HG03457 (cell line): ENCODE measurements around the gene PLSCR5.

ENCODE experiments used
- ATAC-seq: cut with Tn5 transposase; IDR thresholded peaks from one replicate; pipeline ENCODE4 v1.9.1; 2021; ENCODE audit warnings: moderate number of reproducible peaks; ENCODE audit not compliant: unreplicated experiment

The PLSCR5 gene, protein sequence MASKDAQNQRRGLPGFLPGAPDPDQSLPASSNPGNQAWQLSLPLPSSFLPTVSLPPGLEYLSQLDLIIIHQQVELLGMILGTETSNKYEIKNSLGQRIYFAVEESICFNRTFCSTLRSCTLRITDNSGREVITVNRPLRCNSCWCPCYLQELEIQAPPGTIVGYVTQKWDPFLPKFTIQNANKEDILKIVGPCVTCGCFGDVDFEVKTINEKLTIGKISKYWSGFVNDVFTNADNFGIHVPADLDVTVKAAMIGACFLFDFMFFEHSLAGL

DNA sequence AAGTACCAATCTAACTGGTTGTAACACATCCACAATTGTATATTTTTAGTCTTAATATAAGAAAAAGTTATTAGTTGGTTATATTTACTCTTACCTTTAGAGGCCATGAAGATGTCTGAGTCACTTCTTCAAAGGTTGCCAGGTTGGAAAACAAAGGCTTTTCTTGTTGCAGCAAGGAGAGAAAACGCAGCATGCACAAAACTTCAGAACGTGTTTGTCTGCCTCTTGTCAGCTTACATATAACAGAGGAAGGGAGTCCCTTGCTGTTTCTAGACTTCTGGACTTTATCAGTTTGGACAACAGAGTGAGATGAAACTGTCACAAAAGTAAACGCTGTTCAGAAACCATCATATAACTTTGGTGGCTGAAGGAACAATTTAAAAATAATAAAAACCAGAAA lies at the start of gene PLSCR5:
Gene PLSCR5 (minus strand): TSS at position 241 of the 400 bp plus-strand sequence. CDS start 134 bp downstream, at position 107.
- ATAC-seq, result no peak

- no peak for ATAC-seq
These were observed 48.8 kb upstream of the PLSCR5 start for GRCh38 chr3:146653978-146654377.

DNA sequence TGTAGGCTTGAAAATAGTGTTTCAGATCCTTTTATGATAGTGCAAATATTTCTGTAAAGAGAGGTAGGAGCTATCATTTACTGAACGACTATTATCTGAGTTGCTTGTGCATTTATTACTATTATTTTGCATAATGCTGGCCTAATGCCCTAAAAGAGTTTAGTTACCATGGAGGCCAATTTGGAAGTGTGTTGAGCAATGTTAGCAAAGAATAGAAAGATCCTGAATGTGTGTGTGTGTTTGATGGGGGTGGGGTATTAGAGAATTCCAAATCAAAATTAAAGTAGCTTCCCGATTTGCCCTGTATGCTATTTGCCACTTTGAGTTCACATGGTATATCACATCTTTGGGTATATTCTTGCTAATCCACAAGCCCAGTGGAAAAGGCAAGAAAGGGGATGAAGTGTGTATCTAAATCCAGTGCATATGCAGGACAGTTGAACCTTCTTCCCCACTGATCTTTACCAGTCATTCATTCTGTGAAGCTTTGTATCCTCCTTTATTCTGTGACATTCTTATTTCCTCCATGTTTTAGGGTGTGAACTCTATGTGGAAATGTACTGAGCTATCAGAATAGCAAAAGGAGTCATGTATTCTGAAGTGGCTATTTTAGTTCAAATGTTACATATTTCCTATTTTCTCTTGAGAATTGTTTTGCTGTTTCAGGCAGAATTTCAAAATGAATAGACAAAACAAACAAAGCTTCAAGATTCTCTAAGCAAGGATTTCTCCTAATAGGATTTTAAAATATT lies 45.7 kb upstream of the PLSCR5 start:
- ATAC-seq, result no peak

DNA sequence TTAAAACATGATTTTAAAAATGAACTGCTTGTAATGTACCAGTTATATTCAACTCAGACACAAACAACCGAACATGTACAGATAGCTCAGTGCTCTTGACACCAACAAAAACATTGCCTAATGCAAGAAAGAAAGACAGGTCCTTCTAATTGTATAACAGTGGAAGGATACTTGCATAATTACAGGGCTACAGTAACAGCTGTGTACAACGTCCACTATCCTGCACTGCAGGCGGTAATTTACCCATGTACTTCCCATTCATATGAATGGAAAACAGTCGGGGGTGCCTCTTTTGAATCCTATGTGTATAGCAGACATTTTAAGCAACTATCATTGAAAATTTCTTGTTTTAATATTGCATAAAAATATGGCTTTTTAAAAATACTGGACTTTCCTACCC lies 41.1 kb upstream of the PLSCR5 start:
- ATAC-seq, result no peak

DNA sequence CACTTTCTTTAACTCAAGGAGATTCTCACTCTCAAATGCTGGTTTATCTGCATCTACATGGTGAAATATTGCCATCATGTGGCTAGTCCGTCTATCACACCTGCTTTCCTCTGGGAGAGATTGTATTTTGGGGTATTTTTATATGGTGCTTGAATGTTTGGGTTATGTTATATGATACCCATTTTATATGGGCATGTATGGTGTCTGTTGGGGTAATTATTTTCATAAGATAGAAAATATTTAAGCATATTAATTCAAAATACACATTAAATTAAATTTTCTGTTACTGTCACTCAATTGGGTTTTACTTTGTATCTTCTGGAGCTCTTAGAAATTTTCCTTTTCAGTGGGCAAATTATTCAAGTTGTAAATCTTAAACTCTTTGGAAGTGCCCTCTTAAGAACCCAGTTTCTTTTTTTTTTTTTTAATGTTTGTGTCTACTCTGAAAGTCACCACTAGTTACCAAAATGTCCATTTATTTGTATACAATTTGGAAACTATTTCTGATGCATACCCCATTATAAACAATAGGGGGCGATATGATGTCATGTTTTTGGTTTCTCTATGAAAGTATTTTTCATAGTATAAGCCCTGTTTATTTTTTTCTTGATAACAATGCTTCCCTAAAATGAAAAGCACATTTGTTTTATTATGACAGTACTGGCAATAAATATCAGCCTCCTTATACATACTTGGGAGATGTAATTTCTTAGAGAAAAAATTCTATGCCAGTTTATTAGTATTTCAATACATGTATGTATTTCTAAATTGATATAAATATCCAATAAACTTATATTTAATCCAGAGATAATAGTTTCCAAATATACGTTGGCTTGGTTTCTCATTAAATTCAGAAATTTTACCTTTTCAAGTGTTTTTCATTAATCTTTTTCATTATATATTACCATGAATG lies 36.1 kb upstream of the PLSCR5 start:
- peak; percentile 62 for ATAC-seq

GRCh38 chr3:146640361-146640760 lies 35.2 kb upstream of the PLSCR5 start:
- no peak for ATAC-seq

DNA sequence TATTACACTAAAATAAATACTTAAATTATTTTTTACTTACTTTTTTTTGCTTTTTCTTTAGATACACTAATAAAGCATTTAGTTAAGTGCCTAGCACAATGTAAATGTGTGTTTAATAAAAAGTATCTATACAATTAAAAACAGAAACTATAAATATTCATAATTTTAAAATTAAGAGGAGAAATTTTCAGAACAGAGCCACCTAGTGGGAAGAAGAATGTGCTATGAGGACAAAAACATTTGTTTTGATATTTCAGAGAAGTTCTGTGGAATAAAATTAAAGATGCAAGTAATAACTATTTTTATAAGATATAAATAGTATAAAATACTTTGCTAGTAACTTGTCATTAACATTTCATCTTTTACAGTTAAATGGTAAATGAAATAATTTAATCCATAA lies 33.6 kb upstream of the PLSCR5 start:
- no peak for ATAC-seq

GRCh38 chr3:146637871-146638270 lies 32.7 kb upstream of the PLSCR5 start:
- no peak for ATAC-seq

- no peak for ATAC-seq
These were observed 31.7 kb upstream of the PLSCR5 start for GRCh38 chr3:146636881-146637280.

- ATAC-seq, result no peak
These were observed 29.2 kb upstream of the PLSCR5 start for GRCh38 chr3:146634346-146634745.

- no peak for ATAC-seq
These were observed 23.5 kb upstream of the PLSCR5 start for GRCh38 chr3:146628671-146629070.

GRCh38 chr3:146626403-146627122 lies 21.4 kb upstream of the PLSCR5 start:
- ATAC-seq, result no peak

- no peak for ATAC-seq
These were observed 20.1 kb upstream of the PLSCR5 start for GRCh38 chr3:146625186-146625775.

GRCh38 chr3:146621723-146622122 lies 16.6 kb upstream of the PLSCR5 start:
- no peak for ATAC-seq

DNA sequence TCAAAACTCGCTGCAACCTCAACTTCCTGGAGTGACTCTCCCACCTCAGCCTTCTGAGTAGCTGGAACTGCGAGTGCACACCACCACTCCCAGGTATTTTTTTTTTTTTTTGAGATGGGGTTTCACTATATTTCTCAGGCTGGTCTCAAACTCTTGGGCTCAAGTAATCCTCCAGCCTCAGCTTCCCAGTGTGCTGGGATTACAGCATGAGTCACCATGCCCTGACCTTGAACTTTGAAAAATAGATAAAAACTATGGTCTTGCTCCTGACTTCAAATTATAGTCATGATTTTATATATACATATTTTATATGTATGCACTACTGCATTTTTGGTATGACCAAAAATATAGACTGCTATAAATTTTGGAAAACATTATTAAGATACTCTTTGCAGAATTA lies 6.9 kb upstream of the PLSCR5 start:
- no peak for ATAC-seq

DNA sequence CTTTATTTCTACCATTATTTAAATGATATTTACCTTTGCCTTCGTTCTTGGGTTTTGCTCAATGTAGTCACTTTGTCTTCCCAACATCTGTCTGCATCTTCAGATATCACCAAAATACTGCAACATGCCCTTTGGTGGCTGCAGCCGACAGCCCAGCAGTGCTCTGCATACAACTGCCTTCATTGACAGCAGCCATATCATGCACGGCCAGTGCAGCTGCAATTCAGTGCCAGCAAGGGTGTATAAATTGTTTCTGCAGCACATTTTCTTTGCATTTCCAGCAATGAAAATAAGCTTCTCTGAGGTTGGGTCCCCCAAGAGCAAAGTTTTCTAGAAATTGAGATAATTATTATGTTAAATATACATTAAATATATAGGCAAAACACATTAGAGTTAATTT lies 6.0 kb upstream of the PLSCR5 start:
- no peak for ATAC-seq

DNA sequence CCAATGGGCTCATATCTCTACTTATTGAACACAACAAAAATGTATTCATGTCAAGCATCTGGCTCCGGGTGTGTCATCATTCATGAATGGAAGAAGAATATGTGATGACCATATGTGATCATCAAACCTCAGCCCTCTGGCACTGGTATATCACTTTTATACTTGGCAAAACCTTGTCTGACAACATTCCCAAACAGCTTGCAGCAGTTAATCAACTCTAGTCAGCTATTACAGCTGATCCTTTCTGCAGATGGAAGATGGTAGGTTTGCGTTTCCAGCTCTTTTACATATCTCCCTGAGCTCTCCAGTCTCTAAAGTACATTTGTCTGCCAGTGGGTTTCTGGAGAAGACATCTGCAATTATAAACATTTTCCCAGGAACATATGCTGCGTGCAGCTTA lies 6.6 kb downstream of the PLSCR5 start:
- no peak for ATAC-seq

DNA sequence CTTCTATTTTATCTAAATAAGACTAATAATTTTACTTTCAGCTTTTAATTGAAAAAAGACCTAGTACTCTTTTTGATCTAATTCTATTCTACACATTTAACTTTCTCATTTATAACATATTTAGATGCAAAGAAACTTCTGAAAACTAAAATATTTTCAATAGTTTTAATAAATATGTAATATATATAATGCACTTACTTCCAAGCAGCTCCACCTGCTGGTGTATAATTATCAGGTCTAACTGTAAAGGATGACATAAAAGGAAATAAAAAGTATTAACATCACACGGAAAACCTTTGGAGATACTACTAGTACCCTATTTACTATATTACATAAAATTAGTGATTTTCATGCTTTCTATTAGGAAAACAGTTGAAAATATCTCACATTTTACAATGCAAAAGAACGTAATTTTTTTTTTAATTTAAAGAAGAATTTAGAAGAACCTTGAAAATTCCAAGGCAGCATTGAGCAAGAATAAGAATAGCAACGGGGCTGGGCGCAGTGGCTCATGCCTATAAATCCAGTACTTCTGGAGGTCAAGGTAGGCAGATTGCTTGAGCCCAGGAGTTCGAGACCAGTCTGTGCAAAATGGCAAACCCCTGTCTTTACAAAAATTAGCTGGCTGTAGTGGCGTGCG lies 10.2 kb downstream of the PLSCR5 start:
- no peak for ATAC-seq

- no peak for ATAC-seq
These were observed 11.4 kb downstream of the PLSCR5 start for GRCh38 chr3:146593776-146594175.

GRCh38 chr3:146590521-146590920 lies 14.6 kb downstream of the PLSCR5 start:
- no peak for ATAC-seq
